ENCODE measurements around the gene ABHD16B. TPM values are rescaled to one million over a fixed set of nuclear protein-coding genes. Genes with fewer than 3 reads are reported as not detected.
A peak's percentile ranks its signal among the peaks of the same experiment; 100 is the strongest.

Gene ABHD16B
- total RNA-seq, 3 donors from 2014 or later (not counting 1 experiment from before 2014, with no cell fraction given), result not detected

DNA sequence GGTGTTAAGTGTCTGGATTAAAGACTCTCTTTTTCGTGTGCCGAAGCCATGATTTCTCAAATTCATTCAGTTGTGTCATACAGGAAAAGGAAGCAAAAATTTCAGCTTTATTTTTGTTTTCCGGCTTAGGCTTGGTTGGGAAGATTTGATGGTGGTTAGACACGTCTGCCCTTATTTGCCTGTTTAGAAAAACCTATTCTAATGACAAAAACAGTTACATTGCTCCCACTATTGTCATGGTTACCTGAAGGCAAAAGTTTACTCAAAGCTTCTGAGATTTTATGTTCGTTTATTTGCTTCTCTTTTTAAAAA, 34.6 kb downstream of the ABHD16B start:
- TF ChIP-seq, protein P1, sequence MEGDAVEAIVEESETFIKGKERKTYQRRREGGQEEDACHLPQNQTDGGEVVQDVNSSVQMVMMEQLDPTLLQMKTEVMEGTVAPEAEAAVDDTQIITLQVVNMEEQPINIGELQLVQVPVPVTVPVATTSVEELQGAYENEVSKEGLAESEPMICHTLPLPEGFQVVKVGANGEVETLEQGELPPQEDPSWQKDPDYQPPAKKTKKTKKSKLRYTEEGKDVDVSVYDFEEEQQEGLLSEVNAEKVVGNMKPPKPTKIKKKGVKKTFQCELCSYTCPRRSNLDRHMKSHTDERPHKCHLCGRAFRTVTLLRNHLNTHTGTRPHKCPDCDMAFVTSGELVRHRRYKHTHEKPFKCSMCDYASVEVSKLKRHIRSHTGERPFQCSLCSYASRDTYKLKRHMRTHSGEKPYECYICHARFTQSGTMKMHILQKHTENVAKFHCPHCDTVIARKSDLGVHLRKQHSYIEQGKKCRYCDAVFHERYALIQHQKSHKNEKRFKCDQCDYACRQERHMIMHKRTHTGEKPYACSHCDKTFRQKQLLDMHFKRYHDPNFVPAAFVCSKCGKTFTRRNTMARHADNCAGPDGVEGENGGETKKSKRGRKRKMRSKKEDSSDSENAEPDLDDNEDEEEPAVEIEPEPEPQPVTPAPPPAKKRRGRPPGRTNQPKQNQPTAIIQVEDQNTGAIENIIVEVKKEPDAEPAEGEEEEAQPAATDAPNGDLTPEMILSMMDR (IDR thresholded peaks at IDR 0.05), result no peak
- DNase-seq (peak in 1 of 2 donors; percentile 65), ATAC-seq (peak in 1 of 3 donors; percentile 3)
- Mint-ChIP-seq H3K4me3 (peak overlapping the region; percentile 94), H3K36me3 (no peaks in the 10 kb centered on the region), H3K27ac (peak overlapping the region; percentile 91 to 95), H3K4me1 (peaks cover 38 to 41% of the 10 kb centered on the region in 2 donors), H3K9me3 (no peaks in the 10 kb centered on the region), H3K27me3 (ENCODE audit: low read depth in 2 of 2) (no peaks in the 10 kb centered on the region)
- no peaks in the 10 kb centered on the region for H3K27me3 ChIP-seq (ENCODE audit: control insufficient read depth, insufficient read depth, low read length)
- WGBS (ENCODE audit: insufficient coverage), result 0% methylated on average over 5 of the region's 5 CpGs
- peaks cover 4% of the 10 kb centered on the region for H3K36me3 ChIP-seq (ENCODE audit: control insufficient read depth, insufficient read depth, low read length)
- intact Hi-C loops (cut with micrococcal nuclease), result no loop called here
- peak overlapping the region; percentile 71 for H3K27ac ChIP-seq (ENCODE audit: low read length)
- peaks cover 38% of the 10 kb centered on the region for H3K4me1 ChIP-seq (ENCODE audit: control insufficient read depth, insufficient read depth, low read length)
- no peaks in the 10 kb centered on the region for H3K9me3 ChIP-seq (ENCODE audit: control insufficient read depth, insufficient read depth, low read length)
- peak overlapping the region; percentile 49 for H3K4me3 ChIP-seq (ENCODE audit: low read length)

DNA sequence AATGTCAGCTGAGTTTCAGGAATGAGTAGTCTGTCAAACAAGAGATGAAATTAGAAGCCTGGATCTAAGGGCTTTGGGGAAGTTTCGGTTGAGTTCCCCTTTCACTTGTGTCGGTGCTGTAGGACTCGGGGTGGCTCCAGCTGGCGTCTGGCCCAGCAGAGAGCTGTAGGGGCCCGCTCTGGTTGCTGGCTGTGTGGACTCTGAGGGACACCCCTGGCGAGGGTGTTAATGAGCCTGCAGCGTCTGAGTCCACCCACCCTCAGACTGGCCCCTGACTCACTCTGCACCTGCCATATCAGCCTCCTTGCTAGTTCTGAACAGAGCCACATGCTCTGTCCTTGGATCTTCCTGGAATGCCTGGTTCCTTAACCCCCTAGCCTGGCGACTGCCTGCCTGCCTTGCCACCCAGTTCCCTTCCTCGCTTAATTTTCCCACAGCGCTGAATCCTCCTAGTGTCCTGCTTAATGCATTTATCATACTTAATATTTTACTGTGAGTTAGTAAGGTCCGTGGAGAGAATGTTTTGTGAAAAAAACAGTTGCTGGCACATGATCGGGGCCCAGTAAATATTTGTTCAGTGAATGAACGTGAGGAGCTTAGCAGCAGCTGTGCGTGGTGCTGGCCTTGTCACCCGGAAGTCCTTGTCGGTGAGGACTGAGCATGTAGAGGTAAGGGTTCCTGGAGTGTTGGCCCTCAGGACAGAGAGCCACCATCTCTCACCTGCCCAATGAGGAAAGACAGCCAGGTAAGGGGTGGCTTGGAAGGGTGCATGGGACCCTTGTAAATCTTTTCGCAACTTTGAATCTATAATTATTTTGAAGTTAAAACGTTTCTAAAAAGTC, 35.2 kb downstream of the ABHD16B start:
- intact Hi-C loops (cut with micrococcal nuclease), result no loop called here
- DNase-seq, result peak; percentile 46 to 65
- TF ChIP-seq, protein P1 (IDR thresholded peaks at IDR 0.05), result no peak

DNA sequence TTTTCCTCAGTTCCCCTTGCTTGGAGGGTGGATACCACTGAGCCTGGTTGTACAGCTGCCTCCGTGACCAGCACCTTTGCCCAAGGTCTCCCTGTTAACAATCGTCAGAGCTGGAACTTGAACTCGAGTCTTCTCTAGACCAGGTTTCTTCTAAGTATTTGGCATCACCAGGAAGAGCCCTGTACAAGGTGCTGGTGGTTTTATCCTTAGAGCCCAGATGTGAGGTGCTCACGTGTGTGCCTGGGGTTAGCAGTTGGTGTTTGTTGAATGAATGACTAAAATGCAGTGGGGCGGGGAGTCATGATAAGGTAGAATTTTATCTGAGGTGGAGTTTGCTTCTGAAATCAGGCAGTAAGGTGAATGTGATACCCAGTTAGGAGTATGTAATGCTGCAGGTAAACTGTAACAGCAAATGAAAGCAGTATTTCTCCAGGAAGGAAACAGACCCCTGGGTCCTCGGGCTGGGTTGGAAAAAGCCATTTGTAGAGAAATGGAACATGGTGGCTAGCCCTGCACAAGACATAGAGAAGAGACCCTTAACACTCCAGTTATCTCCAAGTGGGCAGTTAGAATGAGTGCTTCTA, 36.8 kb downstream of the ABHD16B start:
- H3K36me3 Mint-ChIP-seq, result no peaks in the 10 kb centered on the region
- Histone ChIP-seq H3K9me3 (ENCODE audit: control insufficient read depth, insufficient read depth, low read length) (no peaks in the 10 kb centered on the region), H3K4me1 (ENCODE audit: control insufficient read depth, insufficient read depth, low read length) (peaks cover 48% of the 10 kb centered on the region), H3K4me3 (ENCODE audit: low read length) (no peak overlapping the region), H3K27me3 (ENCODE audit: control insufficient read depth, insufficient read depth, low read length) (no peaks in the 10 kb centered on the region), H3K36me3 (ENCODE audit: control insufficient read depth, insufficient read depth, low read length) (no peaks in the 10 kb centered on the region), H3K27ac (ENCODE audit: low read length) (no peak overlapping the region)
- TF ChIP-seq, protein P1 (IDR thresholded peaks at IDR 0.05), result no peak
- H3K4me3 Mint-ChIP-seq, result no peak overlapping the region
- peaks cover 49 to 53% of the 10 kb centered on the region in 2 donors for H3K4me1 Mint-ChIP-seq
- no peaks in the 10 kb centered on the region for H3K27me3 Mint-ChIP-seq (ENCODE audit: low read depth in 2 of 2)
- ATAC-seq, result no peak
- intact Hi-C loops (cut with micrococcal nuclease), result no loop called here
- DNase-seq, result no peak
- peak overlapping the region; percentile 91 to 95 for H3K27ac Mint-ChIP-seq
- WGBS (ENCODE audit: insufficient coverage), result 89% methylated on average over 6 of the region's 6 CpGs
- H3K9me3 Mint-ChIP-seq, result no peaks in the 10 kb centered on the region

More for the DNA sequence above, 35.2 kb downstream of the ABHD16B start:
- H3K4me3 ChIP-seq (ENCODE audit: low read length), result peak overlapping the region; percentile 49
- ATAC-seq, result peak; percentile 25 to 42 (median 38)
- H3K4me1 ChIP-seq (ENCODE audit: control insufficient read depth, insufficient read depth, low read length), result peaks cover 38% of the 10 kb centered on the region
- no peaks in the 10 kb centered on the region for H3K9me3 Mint-ChIP-seq
- peak overlapping the region; percentile 94 for H3K4me3 Mint-ChIP-seq
- peaks cover 43 to 47% of the 10 kb centered on the region in 2 donors for H3K4me1 Mint-ChIP-seq
- H3K27me3 Mint-ChIP-seq (ENCODE audit: low read depth in 2 of 2), result no peaks in the 10 kb centered on the region
- H3K27ac ChIP-seq (ENCODE audit: low read length), result peak overlapping the region; percentile 71
- no peaks in the 10 kb centered on the region for H3K9me3 ChIP-seq (ENCODE audit: control insufficient read depth, insufficient read depth, low read length)
- no peaks in the 10 kb centered on the region for H3K36me3 ChIP-seq (ENCODE audit: control insufficient read depth, insufficient read depth, low read length)
- 13% methylated on average over 16 of the region's 18 CpGs for WGBS (ENCODE audit: insufficient coverage)
- H3K36me3 Mint-ChIP-seq, result no peaks in the 10 kb centered on the region
- H3K27me3 ChIP-seq (ENCODE audit: control insufficient read depth, insufficient read depth, low read length), result no peaks in the 10 kb centered on the region
- peak overlapping the region; percentile 91 to 95 for H3K27ac Mint-ChIP-seq
